KG1 (cell line): ENCODE measurements around the gene CHST8.
"Not testable (repeated sequence)": the region's sequence is repeated elsewhere in the genome, so short reads cannot be mapped to it uniquely, and the experiment has no call there.

Experiments used
- DNase-seq: peaks from one replicate; lab custom pipeline; 2025; lab: John Stamatoyannopoulos, UW

Gene CHST8

GRCh38 chr19:33621811-33622504 lies at the start of gene CHST8:
Gene CHST8, plus strand, starts transcription at chr19:33621953. Its CDS starts 67,309 bp downstream, at chr19:33689262.
- no peak for DNase-seq

- no peak for DNase-seq
Observed at GRCh38 chr19:33572929-33573328, 48.8 kb upstream of the CHST8 start.

- DNase-seq = no peak
Observed at GRCh38 chr19:33574824-33575223, 46.9 kb upstream of the CHST8 start.

- no peak for DNase-seq
Observed at GRCh38 chr19:33578697-33579096, 43.1 kb upstream of the CHST8 start.

GRCh38 chr19:33580026-33580644 lies 41.6 kb upstream of the CHST8 start:
- DNase-seq = no peak

- no peak for DNase-seq
Observed at GRCh38 chr19:33580645-33581037, 41.1 kb upstream of the CHST8 start.

GRCh38 chr19:33582914-33583313 lies 38.8 kb upstream of the CHST8 start:
- no peak for DNase-seq

GRCh38 chr19:33587150-33587549 lies 34.6 kb upstream of the CHST8 start:
- DNase-seq = no peak

- DNase-seq = no peak
Observed at GRCh38 chr19:33590224-33590623, 31.5 kb upstream of the CHST8 start.

- no peak for DNase-seq
Observed at GRCh38 chr19:33595783-33596182, 26.0 kb upstream of the CHST8 start.

GRCh38 chr19:33601583-33601982 lies 20.2 kb upstream of the CHST8 start:
- DNase-seq = no peak

GRCh38 chr19:33602576-33603204 lies 19.1 kb upstream of the CHST8 start:
- no peak for DNase-seq

- no peak for DNase-seq
Observed at GRCh38 chr19:33603377-33603776, 18.4 kb upstream of the CHST8 start.

GRCh38 chr19:33604651-33605050 lies 17.1 kb upstream of the CHST8 start:
- DNase-seq = no peak

- DNase-seq = not testable (repeated sequence)
Observed at GRCh38 chr19:33605803-33606295, 15.9 kb upstream of the CHST8 start.

GRCh38 chr19:33606556-33606955 lies 15.2 kb upstream of the CHST8 start:
- DNase-seq = no peak

GRCh38 chr19:33609353-33609752 lies 12.4 kb upstream of the CHST8 start:
- no peak for DNase-seq

- DNase-seq = no peak
Observed at GRCh38 chr19:33610588-33610987, 11.2 kb upstream of the CHST8 start.

GRCh38 chr19:33612928-33613619 lies 8.7 kb upstream of the CHST8 start:
- no peak for DNase-seq

GRCh38 chr19:33613620-33614000 lies 8.1 kb upstream of the CHST8 start:
- no peak for DNase-seq

- no peak for DNase-seq
Observed at GRCh38 chr19:33616346-33616745, 5.4 kb upstream of the CHST8 start.

- DNase-seq = no peak
Observed at GRCh38 chr19:33616857-33617256, 4.9 kb upstream of the CHST8 start.

- not testable (repeated sequence) for DNase-seq
Observed at GRCh38 chr19:33618363-33618762, 3.4 kb upstream of the CHST8 start.
